SK-N-SH treated with all-trans-retinoic acid at 6 μM for 48 hours (cell line): ENCODE measurements around the gene BRD3.

Experiments
- ATAC-seq: fragments of 200-7000 bp; cut with Tn5 transposase; 3 replicates; pipeline ENCODE4 v1.9.1; 2020; ENCODE audit warnings: mild to moderate bottlenecking, moderate library complexity
- BACH2 ChIP-seq: fragments of 250-450 bp; sonication (Bioruptor Pico); IDR thresholded peaks from 2 replicates; pipeline ENCODE4 v1.9.0; 2021; ENCODE audit warnings: mild to moderate bottlenecking, borderline replicate concordance
- CREB5 ChIP-seq: fragments of 250-450 bp; sonication (Bioruptor Pico); IDR thresholded peaks from 2 replicates; pipeline ENCODE4 v1.5.1; 2020; ENCODE audit warnings: low read depth, mild to moderate bottlenecking, moderate library complexity
- CSRNP3 ChIP-seq: fragments of 250-450 bp; sonication (Bioruptor Pico); IDR thresholded peaks from 2 replicates; pipeline ENCODE4 v1.5.1; 2021; ENCODE audit warnings: mild to moderate bottlenecking, moderate library complexity
- GLIS3 ChIP-seq: fragments of 250-450 bp; sonication (Bioruptor Pico); IDR thresholded peaks from 2 replicates; pipeline ENCODE4 v1.5.0; 2020; ENCODE audit warnings: mild to moderate bottlenecking, moderate library complexity
- ISL1 ChIP-seq: fragments of 250-450 bp; sonication (Bioruptor Pico); IDR thresholded peaks from 2 replicates; pipeline ENCODE4 v2.1.2; 2022; ENCODE audit warnings: mild to moderate bottlenecking, moderate library complexity
- OSR1 ChIP-seq: fragments of 250-450 bp; sonication (Bioruptor Pico); IDR thresholded peaks from 2 replicates; pipeline ENCODE4 v1.8.0; 2022; ENCODE audit warnings: moderate library complexity, mild to moderate bottlenecking, inconsistent platforms
- PATZ1 ChIP-seq: fragments of 250-450 bp; sonication (Bioruptor Pico); IDR thresholded peaks from 2 replicates; pipeline ENCODE4 v1.8.0; 2020; ENCODE audit warnings: mild to moderate bottlenecking, moderate library complexity, borderline replicate concordance
- POU6F1 ChIP-seq: fragments of 250-450 bp; sonication (Bioruptor Pico); IDR thresholded peaks from 2 replicates; pipeline ENCODE4 v1.8.0; 2021; ENCODE audit warnings: low read depth, mild to moderate bottlenecking, moderate library complexity, borderline replicate concordance
- PPARA ChIP-seq: fragments of 250-450 bp; sonication (Bioruptor Pico); IDR thresholded peaks from 2 replicates; pipeline ENCODE4 v1.5.0; 2020; ENCODE audit warnings: mild to moderate bottlenecking, borderline replicate concordance
- RARB ChIP-seq: fragments of 250-450 bp; sonication (Bioruptor Pico); IDR thresholded peaks from 2 replicates; pipeline ENCODE4 v1.8.0; 2021; ENCODE audit warnings: mild to moderate bottlenecking, moderate library complexity
- SNAI2 ChIP-seq: fragments of 250-450 bp; sonication (Bioruptor Pico); IDR thresholded peaks from 2 replicates; pipeline ENCODE4 v1.5.0; 2020; ENCODE audit warnings: mild to moderate bottlenecking, moderate library complexity
- TSHZ2 ChIP-seq: fragments of 250-450 bp; sonication (Bioruptor Pico); IDR thresholded peaks from 2 replicates; pipeline ENCODE4 v1.5.0; 2020; ENCODE audit warnings: mild to moderate bottlenecking, moderate library complexity
- ZFP3 ChIP-seq: fragments of 250-450 bp; sonication (Bioruptor Pico); IDR thresholded peaks from 2 replicates; pipeline ENCODE4 v1.5.0; 2020; ENCODE audit warnings: mild to moderate bottlenecking, moderate library complexity
- ZFP30 ChIP-seq: fragments of 450-650 bp; formaldehyde crosslinking; IDR thresholded peaks from 2 replicates; pipeline ENCODE4 v1.5.0; 2022; ENCODE audit warnings: mild to moderate bottlenecking, moderate library complexity
- ZNF8 ChIP-seq: fragments of 450-650 bp; formaldehyde crosslinking; IDR thresholded peaks from 2 replicates; pipeline ENCODE4 v1.5.0; 2020; ENCODE audit warnings: mild to moderate bottlenecking, moderate library complexity

Gene BRD3

GRCh38 chr9:134061019-134061687 lies 6.7 kb downstream of the BRD3 start:
- TF ChIP-seq POU6F1 (CRISPR knock-in tag): no peak
- TF ChIP-seq RARB (CRISPR knock-in tag): no peak
- TF ChIP-seq SNAI2 (CRISPR knock-in tag): no peak
- ATAC-seq: no peak

GRCh38 chr9:134060546-134060945 lies 7.3 kb downstream of the BRD3 start:
- ATAC-seq: no peak

More at GRCh38 chr9:134060546-134060945, 7.3 kb downstream of the BRD3 start:
- no peak for TF ChIP-seq CREB5 (CRISPR knock-in tag)
- no peak for TF ChIP-seq TSHZ2
- TF ChIP-seq ZFP3 (CRISPR knock-in tag): no peak
- TF ChIP-seq BACH2 (CRISPR knock-in tag): no peak
- no peak for TF ChIP-seq RARB (CRISPR knock-in tag)
- no peak for TF ChIP-seq ZFP30 (CRISPR knock-in tag)
- TF ChIP-seq PATZ1: no peak
- TF ChIP-seq SNAI2 (CRISPR knock-in tag): no peak
- no peak for TF ChIP-seq GLIS3
- no peak for TF ChIP-seq PPARA (CRISPR knock-in tag)
- TF ChIP-seq ZNF8 (CRISPR knock-in tag): no peak
- no peak for TF ChIP-seq ISL1
- no peak for TF ChIP-seq OSR1 (CRISPR knock-in tag)
- TF ChIP-seq CSRNP3 (CRISPR knock-in tag): no peak
- no peak for TF ChIP-seq POU6F1 (CRISPR knock-in tag)
